Epithelial cell of proximal tubule (primary cell): ENCODE results near the gene RASEF. TPM values are rescaled to one million over a fixed set of nuclear protein-coding genes. Genes with fewer than 3 reads are reported as not detected.
A peak's percentile ranks its signal among the peaks of the same experiment; 100 is the strongest.
"Not testable (repeated sequence)": the region's sequence is repeated elsewhere in the genome, so short reads cannot be mapped to it uniquely, and the experiment has no call there.

Source experiments
- DNase-seq: peaks from one replicate; pipeline ENCODE4 v3.0.0-alpha.2; 2011; ENCODE audit warnings: low read depth
- H3K4me3 ChIP-seq: 2 replicates; pipeline ENCODE4 v1.5.1; 2011; ENCODE audit warnings: low read depth, mild to moderate bottlenecking, low read length
- CTCF ChIP-seq: conservative IDR thresholded peaks from 2 replicates; pipeline ENCODE4 v1.5.1; 2012; ENCODE audit warnings: low read depth, mild to moderate bottlenecking, low read length
- total RNA-seq: library from RNA; depleted of rRNA; stranded (reverse); fragments of >200 nt; gene quantifications from 2 replicates; pipeline ENCODE4 v1.2.3, GENCODE V29; 2015

Gene RASEF
- total RNA-seq: 11.6 and 12.2 TPM in 2 replicates

GRCh38 chr9:83062651-83063527 is at the start of gene RASEF:
Gene RASEF, minus strand, starts transcription at chr9:83063142. Its CDS starts 275 bp downstream, at chr9:83062867.
- peak; percentile 33 for TF ChIP-seq CTCF
- DNase-seq: no peak
- H3K4me3 ChIP-seq: peak within 1 kb of the TSS; percentile 78

- no peak for DNase-seq
- TF ChIP-seq CTCF: no peak
- no peak overlapping the region for H3K4me3 ChIP-seq
These were observed 48.2 kb upstream of the RASEF start for GRCh38 chr9:83111169-83111568.

GRCh38 chr9:83109296-83109695 is 46.4 kb upstream of the RASEF start:
- no peak for DNase-seq
- TF ChIP-seq CTCF: no peak
- no peak overlapping the region for H3K4me3 ChIP-seq

GRCh38 chr9:83108208-83108607 is 45.3 kb upstream of the RASEF start:
- no peak overlapping the region for H3K4me3 ChIP-seq
- no peak for TF ChIP-seq CTCF
- no peak for DNase-seq

- TF ChIP-seq CTCF: no peak
- H3K4me3 ChIP-seq: no peak overlapping the region
- DNase-seq: no peak
These were observed 43.8 kb upstream of the RASEF start for GRCh38 chr9:83106772-83107171.

GRCh38 chr9:83106263-83106662 is 43.3 kb upstream of the RASEF start:
- H3K4me3 ChIP-seq: no peak overlapping the region
- TF ChIP-seq CTCF: no peak
- no peak for DNase-seq

- no peak for TF ChIP-seq CTCF
- no peak for DNase-seq
These were observed 34.7 kb upstream of the RASEF start for GRCh38 chr9:83097633-83098032.

GRCh38 chr9:83093311-83093710 is 30.4 kb upstream of the RASEF start:
- H3K4me3 ChIP-seq, DNase-seq: not testable (repeated sequence)

More at GRCh38 chr9:83097633-83098032, 34.7 kb upstream of the RASEF start:
- H3K4me3 ChIP-seq: no peak overlapping the region
